Vagina (tissue), 2 donors: ENCODE results near the gene ZBP1. TPM values are rescaled to one million over a fixed set of nuclear protein-coding genes. Genes with fewer than 3 reads are reported as not detected.

Experiments
- DNase-seq, 2 donors: peaks; one replicate each; pipeline ENCODE4 v3.0.0-alpha.2; 2017; ENCODE audit errors: extremely low spot score in 2 of 2
- H3K27ac ChIP-seq: fragments of 200-600 bp; sonication (generic); one replicate; pipeline ENCODE4 v1.5.1; 2019
- H3K27me3 ChIP-seq: fragments of 200-600 bp; sonication (generic); one replicate; pipeline ENCODE4 v1.5.1; 2019
- H3K36me3 ChIP-seq, 2 donors: fragments of 200-600 bp; sonication (generic); one replicate each; pipeline ENCODE4 v1.5.1; 2017 to 2019
- H3K4me1 ChIP-seq: fragments of 200-600 bp; sonication (generic); one replicate; pipeline ENCODE4 v1.5.1; 2019
- H3K4me3 ChIP-seq, 2 donors: fragments of 200-600 bp; sonication (generic); 1 replicate in 1 of 2; 2 replicates in 1 of 2; pipeline ENCODE4 v1.5.1; 2016 to 2019
- H3K9me3 ChIP-seq: fragments of 200-600 bp; sonication (generic); one replicate; pipeline ENCODE4 v1.5.1; 2019
- POLR2A ChIP-seq, 2 donors: fragments of 450-650 bp; IDR thresholded peaks; one replicate each; pipeline ENCODE4 v1.6.1; 2017; ENCODE audit warnings: antibody characterized with exemption in 2 of 2, mild to moderate bottlenecking in 2 of 2, moderate library complexity in 2 of 2
- POLR2AphosphoS5 ChIP-seq, 2 donors: sonication (generic); formaldehyde crosslinking; IDR thresholded peaks; one replicate each; pipeline ENCODE4 v1.9.0; 2017; ENCODE audit warnings: antibody characterized with exemption in 2 of 2, mild to moderate bottlenecking in 2 of 2, low read depth in 1 of 2; ENCODE audit not compliant: insufficient read depth in 1 of 2
- intact Hi-C: fragments of 100-400 bp; cut with DNase I; formaldehyde crosslinking; loops from one replicate; pipeline ENCODE4 v1.15.1; 2023
- total RNA-seq: library from RNA; depleted of rRNA; stranded (reverse); fragments of >200 nt; gene quantifications from one replicate; pipeline ENCODE4 v1.2.3, GENCODE V29; 2016
- TF ChIP-seq, protein P1 (sequence below), 3 experiments: fragments of 450-650 bp in 2 of 3; fragments of 200-600 bp in 1 of 3; sonication (generic) in 1 of 3; IDR thresholded peaks; one replicate each; pipeline ENCODE4 v1.5.1; 2017 to 2019; ENCODE audit warnings: antibody characterized with exemption in 3 of 3, mild to moderate bottlenecking in 2 of 3, moderate library complexity in 2 of 3

ZBP1 gene
- total RNA-seq, 1 donor from 2014 or later: 0.74 TPM

DNA sequence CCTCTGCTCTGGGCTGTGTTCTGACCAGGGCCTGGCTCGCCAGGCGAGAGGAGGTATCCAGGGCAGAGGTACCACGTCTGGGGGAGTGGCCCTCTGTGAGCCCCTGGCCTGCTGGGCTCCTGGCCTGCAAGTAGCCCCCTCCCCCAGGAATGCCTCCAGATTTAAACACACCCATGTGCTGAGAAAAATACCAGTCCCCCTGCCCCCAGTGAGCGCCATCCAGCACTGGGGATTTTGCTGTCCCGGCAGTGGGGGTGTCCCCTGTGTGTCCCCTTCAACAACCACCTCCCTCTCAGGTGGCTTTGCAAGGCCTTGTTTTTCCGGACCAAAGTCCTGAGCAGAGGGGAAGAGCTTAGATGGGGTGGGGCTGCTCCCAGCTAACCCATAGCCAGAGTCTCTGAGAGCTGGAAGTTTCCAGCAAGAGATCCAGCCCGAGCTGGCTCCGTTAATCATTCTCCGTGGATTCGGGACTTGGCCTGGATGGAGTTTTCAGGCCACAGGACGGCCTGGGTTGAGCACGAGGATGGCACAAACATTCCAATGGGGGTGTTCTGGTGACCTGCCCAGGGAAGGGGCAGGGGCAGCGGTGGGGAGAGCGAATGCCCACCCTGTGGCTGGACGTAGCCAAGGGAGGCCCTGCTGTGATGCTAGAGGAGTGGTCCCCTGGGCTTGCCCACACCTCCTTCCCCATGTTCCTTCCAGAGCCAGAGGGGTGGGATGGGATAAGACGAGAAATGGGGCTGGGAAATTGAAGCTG, 30.3 kb downstream of the ZBP1 start:
- Histone ChIP-seq H3K27ac (no peak overlapping the region), H3K36me3 (no peaks in the 10 kb centered on the region), H3K9me3 (no peaks in the 10 kb centered on the region), H3K27me3 (no peaks in the 10 kb centered on the region), H3K4me1 (no peaks in the 10 kb centered on the region), H3K4me3 (no peak overlapping the region)
- intact Hi-C loops: loop anchor here (10.0 kb wide), 1 partner anchor 195 kb away; the partner anchor contains the start of gene RBM38
- TF ChIP-seq POLR2A (IDR thresholded peaks at IDR 0.05): no peak
- TF ChIP-seq POLR2AphosphoS5 (IDR thresholded peaks at IDR 0.05; ENCODE audit: insufficient read depth in 1 of 2, low read depth in 1 of 2): no peak
- TF ChIP-seq, protein P1, sequence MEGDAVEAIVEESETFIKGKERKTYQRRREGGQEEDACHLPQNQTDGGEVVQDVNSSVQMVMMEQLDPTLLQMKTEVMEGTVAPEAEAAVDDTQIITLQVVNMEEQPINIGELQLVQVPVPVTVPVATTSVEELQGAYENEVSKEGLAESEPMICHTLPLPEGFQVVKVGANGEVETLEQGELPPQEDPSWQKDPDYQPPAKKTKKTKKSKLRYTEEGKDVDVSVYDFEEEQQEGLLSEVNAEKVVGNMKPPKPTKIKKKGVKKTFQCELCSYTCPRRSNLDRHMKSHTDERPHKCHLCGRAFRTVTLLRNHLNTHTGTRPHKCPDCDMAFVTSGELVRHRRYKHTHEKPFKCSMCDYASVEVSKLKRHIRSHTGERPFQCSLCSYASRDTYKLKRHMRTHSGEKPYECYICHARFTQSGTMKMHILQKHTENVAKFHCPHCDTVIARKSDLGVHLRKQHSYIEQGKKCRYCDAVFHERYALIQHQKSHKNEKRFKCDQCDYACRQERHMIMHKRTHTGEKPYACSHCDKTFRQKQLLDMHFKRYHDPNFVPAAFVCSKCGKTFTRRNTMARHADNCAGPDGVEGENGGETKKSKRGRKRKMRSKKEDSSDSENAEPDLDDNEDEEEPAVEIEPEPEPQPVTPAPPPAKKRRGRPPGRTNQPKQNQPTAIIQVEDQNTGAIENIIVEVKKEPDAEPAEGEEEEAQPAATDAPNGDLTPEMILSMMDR (IDR thresholded peaks at IDR 0.05): no peak
- no peak for DNase-seq

DNA sequence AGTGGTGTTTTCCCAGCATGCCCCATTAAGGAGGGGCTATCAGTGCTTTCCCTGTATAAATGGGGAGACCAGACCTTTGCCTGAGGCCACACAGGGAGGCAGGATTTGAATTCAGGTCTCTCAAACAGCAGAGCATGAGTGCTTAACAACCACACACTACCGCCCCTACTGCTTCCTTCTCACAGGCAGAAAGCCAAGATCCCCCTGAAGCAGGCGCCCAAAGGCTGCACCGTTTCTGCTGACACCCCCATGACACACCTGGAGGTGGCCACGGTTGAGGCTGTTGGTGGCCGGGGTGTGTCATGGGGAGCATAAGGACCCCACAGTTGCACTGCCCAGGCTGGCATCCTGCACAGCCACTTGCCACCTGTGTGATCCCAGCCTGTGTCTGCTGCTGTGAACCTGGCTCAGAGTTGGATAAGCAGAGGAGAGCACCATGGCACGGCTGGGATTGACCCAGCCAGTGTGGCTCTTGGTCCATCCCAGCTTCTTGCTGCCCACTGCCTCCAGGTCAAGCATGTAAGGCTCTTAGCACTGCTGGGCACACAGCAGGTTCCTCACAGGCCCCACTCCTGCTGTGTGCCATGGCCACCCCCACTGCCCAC, 31.0 kb downstream of the ZBP1 start:
- DNase-seq: no peak
- Histone ChIP-seq H3K9me3 (no peaks in the 10 kb centered on the region), H3K27ac (no peak overlapping the region), H3K27me3 (no peaks in the 10 kb centered on the region), H3K36me3 (no peaks in the 10 kb centered on the region), H3K4me3 (no peak overlapping the region), H3K4me1 (no peaks in the 10 kb centered on the region)
- no peak for TF ChIP-seq POLR2A (IDR thresholded peaks at IDR 0.05)
- TF ChIP-seq, protein P1 (IDR thresholded peaks at IDR 0.05): no peak
- no peak for TF ChIP-seq POLR2AphosphoS5 (IDR thresholded peaks at IDR 0.05; ENCODE audit: insufficient read depth in 1 of 2, low read depth in 1 of 2)
- intact Hi-C loops: no loop called here

DNA sequence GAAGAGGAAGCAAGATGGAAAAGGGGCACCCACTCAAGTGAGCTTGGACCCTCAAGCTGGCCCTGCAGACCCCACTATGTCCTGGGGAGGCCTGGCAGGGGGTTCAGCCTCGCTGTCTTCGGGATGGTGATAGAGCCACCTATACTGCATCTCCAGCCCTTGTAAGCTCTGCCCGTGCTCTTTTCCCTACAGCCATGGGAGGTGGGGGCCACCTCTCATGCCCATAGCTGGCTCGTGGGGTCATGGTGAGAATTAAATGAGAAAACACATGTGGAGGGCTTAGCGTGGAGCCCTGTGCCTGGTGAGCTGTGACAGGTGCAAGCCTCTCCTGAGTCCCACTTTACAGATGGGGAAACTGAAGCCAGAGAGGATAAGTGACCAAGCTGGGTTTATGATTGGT, 31.6 kb downstream of the ZBP1 start:
- no peak for DNase-seq
- no peaks in the 10 kb centered on the region for H3K27me3 ChIP-seq
- no peaks in the 10 kb centered on the region for H3K9me3 ChIP-seq
- intact Hi-C loops: no loop called here
- H3K4me3 ChIP-seq: no peak overlapping the region
- H3K36me3 ChIP-seq: no peaks in the 10 kb centered on the region
- no peaks in the 10 kb centered on the region for H3K4me1 ChIP-seq
- TF ChIP-seq, protein P1 (IDR thresholded peaks at IDR 0.05): no peak
- TF ChIP-seq POLR2AphosphoS5 (IDR thresholded peaks at IDR 0.05; ENCODE audit: insufficient read depth in 1 of 2, low read depth in 1 of 2): no peak
- no peak for TF ChIP-seq POLR2A (IDR thresholded peaks at IDR 0.05)
- no peak overlapping the region for H3K27ac ChIP-seq

DNA sequence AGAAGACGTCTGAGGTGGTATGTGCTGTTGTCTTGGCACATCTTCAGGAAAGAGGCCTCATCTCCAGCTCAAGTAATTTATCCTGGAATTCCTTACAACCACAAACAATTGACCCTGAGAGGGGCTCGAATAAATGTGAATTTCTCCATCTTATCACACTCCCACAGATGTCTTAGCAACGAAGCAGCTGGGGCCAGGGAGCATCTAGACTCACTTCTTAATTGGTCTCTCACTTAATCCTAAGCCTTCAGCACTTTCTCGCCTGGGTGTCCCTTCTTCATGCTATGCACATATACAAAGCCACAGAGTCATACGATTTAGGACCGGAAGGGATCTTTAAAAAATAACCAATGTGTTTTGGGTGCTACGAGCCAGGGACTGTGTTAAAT, 32.2 kb downstream of the ZBP1 start:
- intact Hi-C loops: no loop called here
- DNase-seq: no peak
- no peaks in the 10 kb centered on the region for H3K9me3 ChIP-seq
- H3K4me3 ChIP-seq: no peak overlapping the region
- H3K27ac ChIP-seq: no peak overlapping the region
- TF ChIP-seq, protein P1 (IDR thresholded peaks at IDR 0.05): no peak
- TF ChIP-seq POLR2AphosphoS5 (IDR thresholded peaks at IDR 0.05; ENCODE audit: insufficient read depth in 1 of 2, low read depth in 1 of 2) (no peak), POLR2A (IDR thresholded peaks at IDR 0.05) (no peak)
- H3K4me1 ChIP-seq: peaks cover 6% of the 10 kb centered on the region
- no peaks in the 10 kb centered on the region for H3K36me3 ChIP-seq
- H3K27me3 ChIP-seq: no peaks in the 10 kb centered on the region
